Mesenchymal stem cell (in vitro differentiated cells and primary cell): ENCODE measurements around the gene MDM1.
A peak's percentile ranks its signal among the peaks of the same experiment; 100 is the strongest.

ENCODE experiments used
- DNase-seq: peaks from one replicate; pipeline ENCODE4 v3.0.0-alpha.2; 2013
- H2AFZ ChIP-seq: one replicate; pipeline ENCODE4 v1.6.1; 2013; ENCODE audit warnings: low read depth, mild to moderate bottlenecking, control low read depth, inconsistent platforms, low read length, moderate library complexity
- H2AK5ac ChIP-seq: 2 replicates; pipeline ENCODE4 v1.6.1; 2013; ENCODE audit warnings: low read length, moderate library complexity, mild to moderate bottlenecking, inconsistent platforms; ENCODE audit not compliant: severe bottlenecking
- H2BK120ac ChIP-seq: one replicate; pipeline ENCODE4 v1.6.1; 2013; ENCODE audit warnings: low read depth, mild to moderate bottlenecking, inconsistent platforms, low read length, moderate library complexity
- H2BK12ac ChIP-seq, 2 experiments: one replicate each; pipeline ENCODE4 v1.6.1; 2013; ENCODE audit warnings: inconsistent platforms in 2 of 2, low read length in 2 of 2, mild to moderate bottlenecking in 2 of 2, moderate library complexity in 2 of 2, control low read depth in 1 of 2
- H2BK15ac ChIP-seq: one replicate; pipeline ENCODE4 v1.6.1; 2013; ENCODE audit warnings: mild to moderate bottlenecking, low read depth, inconsistent platforms; ENCODE audit not compliant: poor library complexity, severe bottlenecking
- H2BK5ac ChIP-seq: 2 replicates; pipeline ENCODE4 v1.6.1; 2013; ENCODE audit warnings: low read depth, mild to moderate bottlenecking, low read length, control low read depth, inconsistent platforms; ENCODE audit not compliant: poor library complexity, severe bottlenecking
- H3K14ac ChIP-seq, 2 experiments: one replicate each; pipeline ENCODE4 v1.6.1; 2013; ENCODE audit warnings: inconsistent platforms in 2 of 2, low read length in 2 of 2, control low read depth in 1 of 2, mild to moderate bottlenecking in 1 of 2, moderate library complexity in 1 of 2
- H3K18ac ChIP-seq, 2 experiments: one replicate each; pipeline ENCODE4 v1.6.1; 2013; ENCODE audit warnings: inconsistent platforms in 2 of 2, low read length in 2 of 2, control low read depth in 1 of 2, low read depth in 1 of 2, mild to moderate bottlenecking in 1 of 2
- H3K23ac ChIP-seq, 2 experiments: one replicate each; pipeline ENCODE4 v1.6.1; 2013; ENCODE audit warnings: inconsistent platforms in 2 of 2, low read length in 2 of 2, mild to moderate bottlenecking in 2 of 2, moderate library complexity in 2 of 2, control low read depth in 1 of 2
- H3K27ac ChIP-seq: 2 replicates; pipeline ENCODE4 v1.5.1; 2013; ENCODE audit warnings: mild to moderate bottlenecking, moderate library complexity, low read length, control low read depth, inconsistent platforms; ENCODE audit not compliant: poor library complexity, severe bottlenecking
- H3K27me3 ChIP-seq, 2 experiments: 2 replicates each; pipeline versions ENCODE4 v1.6.1 to v1.7.0; 2013; ENCODE audit warnings: low read length in 2 of 2, mild to moderate bottlenecking in 2 of 2, moderate library complexity in 2 of 2, control low read depth in 1 of 2, inconsistent platforms in 1 of 2; ENCODE audit not compliant: control insufficient read depth in 1 of 2, insufficient read depth in 1 of 2
- H3K36me3 ChIP-seq, 2 experiments: 2 replicates each; pipeline versions ENCODE4 v1.6.1 to v1.7.0; 2013; ENCODE audit warnings: low read length in 2 of 2, control low read depth in 1 of 2, inconsistent platforms in 1 of 2, low read depth in 1 of 2, mild to moderate bottlenecking in 1 of 2; ENCODE audit not compliant: insufficient read depth in 2 of 2, control insufficient read depth in 1 of 2
- H3K4ac ChIP-seq, 2 experiments: one replicate each; pipeline ENCODE4 v1.6.1; 2013; ENCODE audit warnings: inconsistent platforms in 2 of 2, low read length in 2 of 2, mild to moderate bottlenecking in 2 of 2, moderate library complexity in 2 of 2, control low read depth in 1 of 2, low read depth in 1 of 2
- H3K4me1 ChIP-seq: 2 replicates; pipeline ENCODE4 v1.6.1; 2013; ENCODE audit warnings: low read depth, low read length, control low read depth; ENCODE audit not compliant: control insufficient read depth, insufficient read depth
- H3K4me2 ChIP-seq: 2 replicates; pipeline ENCODE4 v1.6.1; 2013; ENCODE audit warnings: low read length, mild to moderate bottlenecking, inconsistent platforms; ENCODE audit not compliant: poor library complexity, severe bottlenecking
- H3K4me3 ChIP-seq, 2 experiments: 2 replicates each; pipeline versions ENCODE4 v1.5.1 to v1.7.0; 2013; ENCODE audit warnings: low read length in 2 of 2, mild to moderate bottlenecking in 2 of 2, control low read depth in 1 of 2, low read depth in 1 of 2; ENCODE audit not compliant: insufficient read depth in 1 of 2
- H3K79me1 ChIP-seq: replicated peaks from 2 replicates; pipeline ENCODE4 v1.6.1; 2013; ENCODE audit warnings: mild to moderate bottlenecking, control low read depth, low read length, inconsistent platforms; ENCODE audit not compliant: poor library complexity, severe bottlenecking
- H3K9ac ChIP-seq: 2 replicates; pipeline ENCODE4 v1.7.0; 2013; ENCODE audit warnings: mild to moderate bottlenecking, low read length, moderate library complexity
- H3K9me3 ChIP-seq: 2 replicates; pipeline ENCODE4 v1.7.0; 2013; ENCODE audit warnings: mild to moderate bottlenecking, low read length; ENCODE audit not compliant: control insufficient read depth
- H4K8ac ChIP-seq: one replicate; pipeline ENCODE4 v1.6.1; 2013; ENCODE audit warnings: inconsistent platforms, mild to moderate bottlenecking, low read length, moderate library complexity
- H4K91ac ChIP-seq: one replicate; pipeline ENCODE4 v1.6.1; 2013; ENCODE audit warnings: mild to moderate bottlenecking, low read length, inconsistent platforms
- WGBS: methylation state at CpG from one replicate; pipeline ENCODE4 v1.1.7; 2013; ENCODE audit warnings: mixed read lengths; 5-methylcytosine and 5-hydroxymethylcytosine counted together

The MDM1 gene

GRCh38 chr12:68349220-68349621, 17.1 kb upstream of the MDM1 start:
- Histone ChIP-seq H3K18ac (no peak overlapping the region), H3K27me3 (peaks cover 0 to 3% of the 10 kb centered on the region in 2 experiments), H2BK15ac (no peak overlapping the region), H2BK120ac (no peak overlapping the region), H4K91ac (no peak overlapping the region), H3K4me1 (no peaks in the 10 kb centered on the region), H3K14ac (no peak overlapping the region), H3K36me3 (no peaks in the 10 kb centered on the region), H3K79me1 (no peaks in the 10 kb centered on the region), H3K4ac (no peak overlapping the region), H2BK12ac (no peak overlapping the region), H4K8ac (no peak overlapping the region), H3K9ac (peak overlapping the region; percentile 11), H3K23ac (no peak overlapping the region), H3K4me3 (no peak overlapping the region), H3K27ac (no peak overlapping the region), H2AK5ac (no peak overlapping the region), H2BK5ac (no peak overlapping the region), H2AFZ (no peak overlapping the region), H3K4me2 (no peak overlapping the region), H3K9me3 (no peaks in the 10 kb centered on the region)
- 68% methylated on average over 2 of the region's 2 CpGs for WGBS
- DNase-seq = no peak

DNA sequence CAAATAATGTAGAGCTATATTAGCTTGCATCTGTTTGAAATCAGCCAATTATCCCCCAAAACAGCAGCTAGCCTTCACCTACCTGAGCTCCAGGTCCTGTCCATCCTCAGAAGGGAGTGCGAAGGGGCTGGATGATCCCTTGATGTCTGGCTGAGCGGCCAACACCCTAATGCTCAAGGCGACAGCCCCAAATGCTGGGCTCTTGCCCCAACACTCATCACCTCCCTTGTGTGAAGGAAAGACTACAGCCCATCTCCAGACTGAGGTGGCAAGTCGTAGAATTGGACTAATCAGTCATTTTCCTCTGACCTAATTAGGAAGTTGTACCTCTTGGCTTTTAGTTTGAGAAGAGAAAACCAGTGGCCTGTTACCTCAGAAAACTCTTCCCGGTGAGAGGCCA, 16.3 kb upstream of the MDM1 start:
- Histone ChIP-seq H3K36me3 (no peaks in the 10 kb centered on the region), H2BK5ac (no peak overlapping the region), H3K4me1 (no peaks in the 10 kb centered on the region), H3K27me3 (peaks cover 0 to 7% of the 10 kb centered on the region in 2 experiments), H3K4ac (no peak overlapping the region), H2BK12ac (no peak overlapping the region), H3K14ac (no peak overlapping the region), H3K23ac (no peak overlapping the region), H3K18ac (no peak overlapping the region), H3K4me2 (no peak overlapping the region), H2BK15ac (no peak overlapping the region), H3K27ac (no peak overlapping the region), H3K9me3 (no peaks in the 10 kb centered on the region), H3K79me1 (no peaks in the 10 kb centered on the region), H2AK5ac (no peak overlapping the region), H3K4me3 (no peak overlapping the region), H2BK120ac (no peak overlapping the region), H4K8ac (no peak overlapping the region), H4K91ac (no peak overlapping the region), H3K9ac (no peak overlapping the region), H2AFZ (no peak overlapping the region)
- 95% methylated on average over 5 of the region's 5 CpGs for WGBS
- DNase-seq = no peak

DNA sequence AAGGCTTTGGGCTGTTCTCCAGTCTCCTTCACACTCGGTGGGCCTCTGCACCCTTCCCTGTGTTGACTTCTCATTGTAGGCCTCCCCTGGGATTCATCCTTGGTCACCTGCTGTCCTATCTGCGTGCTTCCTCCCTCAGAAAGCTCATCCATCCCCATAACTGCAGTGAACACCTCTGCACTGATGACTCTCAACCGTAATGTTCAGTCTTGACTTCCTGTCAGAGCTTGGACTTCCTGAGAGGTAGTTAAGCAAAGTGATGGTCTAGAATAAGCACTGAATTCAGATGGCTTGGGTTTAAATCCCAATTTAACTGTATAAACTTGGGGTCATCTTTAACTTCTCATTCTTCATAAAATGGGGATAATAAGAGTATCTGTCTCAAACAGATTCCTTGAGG, 13.6 kb upstream of the MDM1 start:
- 91% methylated on average over 2 of the region's 3 CpGs for WGBS
- no peaks in the 10 kb centered on the region for H3K36me3 ChIP-seq
- no peak overlapping the region for H3K4ac ChIP-seq
- H3K27ac ChIP-seq = no peak overlapping the region
- H2BK120ac ChIP-seq = no peak overlapping the region
- H3K9me3 ChIP-seq = no peaks in the 10 kb centered on the region
- no peak overlapping the region for H2AFZ ChIP-seq
- no peak for DNase-seq
- no peak overlapping the region for H2AK5ac ChIP-seq
- H3K4me3 ChIP-seq = no peak overlapping the region
- peaks cover 3 to 27% of the 10 kb centered on the region in 2 experiments for H3K27me3 ChIP-seq
- no peak overlapping the region for H3K23ac ChIP-seq
- H4K91ac ChIP-seq = no peak overlapping the region
- no peak overlapping the region for H2BK5ac ChIP-seq
- no peak overlapping the region for H3K4me2 ChIP-seq
- H2BK12ac ChIP-seq = no peak overlapping the region
- no peak overlapping the region for H3K18ac ChIP-seq
- no peak overlapping the region for H2BK15ac ChIP-seq
- H3K14ac ChIP-seq = no peak overlapping the region
- no peaks in the 10 kb centered on the region for H3K4me1 ChIP-seq
- H3K79me1 ChIP-seq = no peaks in the 10 kb centered on the region
- H4K8ac ChIP-seq = no peak overlapping the region
- no peak overlapping the region for H3K9ac ChIP-seq

DNA sequence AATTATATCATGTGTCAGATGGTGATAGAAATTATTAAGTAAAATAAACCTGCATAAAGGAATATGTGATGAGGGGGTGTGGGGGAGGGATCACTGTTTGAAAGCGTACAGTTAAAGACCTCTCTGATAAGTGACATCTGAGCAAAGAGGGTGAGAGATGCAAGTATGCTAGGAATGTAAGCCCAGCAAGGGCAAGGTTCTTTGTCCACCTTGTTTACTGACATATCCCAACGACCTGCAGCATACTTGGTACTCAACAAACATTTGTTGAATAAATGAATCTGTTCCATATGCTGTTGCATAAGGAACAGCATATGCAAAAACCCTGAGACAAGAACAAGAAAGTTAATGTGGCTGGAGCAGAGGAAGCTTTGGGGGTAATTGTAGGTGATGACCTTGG, 12.0 kb upstream of the MDM1 start:
- WGBS = 67% methylated on average over 1 of the region's 2 CpGs
- H2BK15ac ChIP-seq = no peak overlapping the region
- H3K9ac ChIP-seq = no peak overlapping the region
- no peaks in the 10 kb centered on the region for H3K79me1 ChIP-seq
- H4K8ac ChIP-seq = no peak overlapping the region
- H2AFZ ChIP-seq = no peak overlapping the region
- no peak overlapping the region for H2AK5ac ChIP-seq
- H3K4me3 ChIP-seq = no peak overlapping the region
- H2BK12ac ChIP-seq = no peak overlapping the region
- H3K23ac ChIP-seq = no peak overlapping the region
- H3K4ac ChIP-seq = no peak overlapping the region
- H3K14ac ChIP-seq = no peak overlapping the region
- no peak for DNase-seq
- H4K91ac ChIP-seq = no peak overlapping the region
- no peak overlapping the region for H2BK120ac ChIP-seq
- peaks cover 3 to 31% of the 10 kb centered on the region in 2 experiments for H3K27me3 ChIP-seq
- H3K27ac ChIP-seq = no peak overlapping the region
- H3K9me3 ChIP-seq = no peaks in the 10 kb centered on the region
- no peak overlapping the region for H3K4me2 ChIP-seq
- no peak overlapping the region for H3K18ac ChIP-seq
- H3K36me3 ChIP-seq = no peaks in the 10 kb centered on the region
- no peaks in the 10 kb centered on the region for H3K4me1 ChIP-seq
- H2BK5ac ChIP-seq = no peak overlapping the region
